ENCODE results near the gene TNFRSF8.

Gene TNFRSF8

DNA sequence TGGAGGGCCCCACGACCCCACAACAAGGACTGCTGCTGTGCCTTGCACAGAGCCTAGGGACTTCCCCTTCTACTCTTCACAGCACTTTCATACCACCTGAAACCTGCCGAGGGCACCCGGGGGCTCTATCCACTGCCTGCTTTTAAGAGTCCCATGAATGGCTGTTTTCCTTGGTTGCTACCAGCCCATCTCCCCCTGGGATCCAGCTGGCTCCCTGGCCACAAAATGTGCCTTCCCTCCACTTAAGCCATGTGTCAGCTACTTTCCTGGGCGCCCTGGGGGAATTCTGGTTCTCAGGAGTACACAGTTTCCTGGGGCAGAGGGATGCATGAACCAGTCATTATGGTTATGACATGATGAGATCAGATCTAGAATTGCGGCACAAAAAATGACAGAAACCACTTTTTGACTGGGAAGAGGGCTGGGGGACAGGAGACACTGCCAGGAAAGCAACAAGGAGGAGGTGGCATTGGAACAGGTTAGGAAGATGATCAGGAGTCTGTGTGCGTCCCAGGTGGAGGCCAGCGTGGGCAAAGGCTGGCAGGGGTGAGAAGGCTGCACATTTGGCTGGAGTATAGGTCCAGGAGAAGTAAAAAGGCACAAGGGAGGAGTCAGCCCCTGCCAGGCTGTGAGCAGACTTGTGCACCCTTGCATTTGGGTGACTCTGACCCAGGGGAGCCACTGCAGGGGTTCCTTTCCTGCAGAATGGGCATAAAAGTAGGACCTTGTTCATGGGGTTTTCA, 3.2 kb upstream of the TNFRSF8 start:
- DNase-seq (ENCODE audit: low read depth in 2 of 3, low spot score in 2 of 3): no peak

DNA sequence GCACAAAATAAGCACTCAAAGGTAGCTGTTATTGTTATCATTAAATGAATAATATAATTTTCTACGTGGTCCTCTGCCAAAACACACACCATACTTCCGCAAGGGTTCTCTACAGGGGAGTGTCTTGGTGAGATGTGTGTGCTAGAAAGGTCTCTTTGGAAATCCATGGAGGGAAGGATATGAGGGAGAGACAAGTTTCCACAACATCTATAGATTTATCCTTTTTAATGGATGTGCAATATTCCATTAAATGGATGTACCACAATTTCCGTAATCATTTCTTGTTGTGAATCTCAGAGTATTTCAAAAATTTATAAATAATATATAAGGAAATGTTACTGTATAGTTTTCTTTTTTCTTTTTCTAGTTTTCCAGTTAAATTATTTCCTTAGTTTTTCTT, 2.6 kb upstream of the TNFRSF8 start:
- DNase-seq (ENCODE audit: low read depth in 2 of 3, low spot score in 2 of 3): no peak

DNA sequence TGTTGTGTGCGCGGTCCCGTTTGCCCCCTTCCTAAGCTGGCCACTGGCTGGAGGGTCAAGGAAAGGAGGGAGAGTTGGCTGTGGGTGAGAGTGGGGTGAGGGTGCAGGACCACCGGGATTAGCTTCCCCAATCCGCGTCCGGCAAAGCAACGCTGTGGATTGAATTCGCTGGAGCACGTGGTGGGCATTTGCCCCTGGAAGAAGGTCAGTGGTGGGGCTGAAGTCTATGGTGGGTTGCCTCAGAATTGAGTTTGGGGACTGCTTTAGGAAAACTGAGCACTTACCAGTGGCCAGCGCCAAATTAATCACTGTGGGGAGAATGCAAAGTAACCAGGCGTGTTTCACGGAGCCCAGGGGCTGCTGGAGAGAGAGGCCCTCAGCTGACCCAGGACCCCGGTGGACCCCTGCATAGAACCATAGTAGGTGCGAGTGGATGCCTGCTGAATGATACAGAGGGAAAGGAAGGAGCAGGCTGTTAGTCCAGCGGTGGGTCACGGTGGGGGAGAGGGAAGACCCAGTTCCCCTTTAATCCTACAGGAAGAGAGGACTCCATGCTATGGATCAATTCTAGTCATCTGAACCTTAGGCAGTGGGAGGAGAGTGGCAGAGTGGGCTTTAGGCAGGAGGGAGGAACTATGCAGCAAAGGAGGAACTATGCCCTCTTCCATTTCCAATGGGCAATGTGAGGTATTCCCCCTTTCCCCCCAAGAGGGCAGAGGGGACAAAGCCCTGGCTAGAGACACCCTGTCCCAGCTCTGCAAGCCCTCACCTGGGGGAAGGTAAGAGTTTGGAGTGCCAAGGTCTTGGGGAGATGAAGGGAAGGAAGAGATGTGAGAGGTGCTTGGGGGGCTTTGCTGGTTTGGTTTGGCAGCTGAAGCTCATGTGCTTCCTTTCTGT, 1.2 kb downstream of the TNFRSF8 start:
- DNase-seq (ENCODE audit: low read depth in 2 of 3, low spot score in 2 of 3): no peak

DNA sequence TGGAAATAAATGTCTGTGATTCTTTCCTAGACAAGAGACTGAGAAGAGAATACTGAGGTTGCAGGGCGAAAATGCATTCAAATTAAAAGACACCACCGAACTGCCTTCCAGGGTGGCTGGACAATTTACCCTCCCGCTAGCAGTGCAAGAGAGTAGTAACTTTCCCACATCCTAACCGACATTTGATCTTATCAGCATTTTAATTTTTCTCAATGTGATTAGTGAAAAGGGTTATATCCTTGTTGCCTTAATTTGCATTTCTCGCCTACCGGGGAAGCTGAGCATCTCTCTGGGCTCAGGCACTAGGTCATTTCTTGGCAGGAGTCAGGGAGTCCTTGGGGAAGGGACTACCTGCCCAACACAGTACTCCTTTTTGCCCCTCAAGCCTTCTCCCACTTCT, 2.8 kb downstream of the TNFRSF8 start:
- DNase-seq (ENCODE audit: low read depth in 2 of 3, low spot score in 2 of 3): no peak

DNA sequence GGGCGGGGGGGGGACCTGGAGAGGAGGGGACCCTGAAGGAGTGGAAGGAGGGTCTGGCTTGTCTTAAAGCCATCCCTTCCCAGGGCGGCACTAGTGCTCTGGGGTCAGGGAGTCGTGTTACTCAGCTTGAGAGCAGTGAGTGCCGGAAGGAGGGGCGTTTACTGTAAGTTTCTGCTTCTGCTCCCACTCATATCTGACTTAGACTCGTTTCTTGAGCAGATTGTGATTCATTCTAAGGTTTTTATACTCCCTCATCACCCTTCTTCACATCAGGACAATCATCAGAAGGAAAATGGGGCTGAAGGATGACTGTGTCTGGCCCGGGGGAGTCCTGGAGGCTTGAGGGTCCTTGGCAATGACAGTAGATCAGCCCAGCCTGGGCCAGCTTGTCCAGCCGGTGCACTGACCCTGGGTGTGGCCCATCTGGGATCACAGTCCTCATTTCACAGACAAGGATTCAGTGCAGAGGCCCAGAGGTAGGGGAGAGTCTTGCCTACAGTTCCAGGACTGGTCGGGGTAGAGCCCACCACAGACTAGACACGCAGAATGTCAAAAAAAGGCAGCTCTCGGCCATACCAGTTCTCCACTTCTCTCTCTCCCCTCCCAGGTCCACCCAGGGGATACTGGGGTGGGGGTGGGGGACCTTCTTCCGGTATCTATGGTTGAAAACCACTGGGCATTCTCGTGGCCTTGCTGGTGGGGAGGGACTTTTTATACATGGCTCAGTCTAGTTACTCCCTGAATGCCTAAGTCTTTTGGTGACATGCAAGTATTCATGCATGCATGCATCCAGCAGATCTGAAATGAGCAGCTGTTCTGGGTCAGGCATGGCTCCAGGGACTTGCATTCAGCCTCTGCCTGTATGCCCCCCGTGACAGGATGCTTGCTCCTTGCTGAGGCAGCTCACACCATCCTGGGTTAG, 5.1 kb downstream of the TNFRSF8 start:
- DNase-seq (ENCODE audit: low read depth in 2 of 3, low spot score in 2 of 3): no peak

DNA sequence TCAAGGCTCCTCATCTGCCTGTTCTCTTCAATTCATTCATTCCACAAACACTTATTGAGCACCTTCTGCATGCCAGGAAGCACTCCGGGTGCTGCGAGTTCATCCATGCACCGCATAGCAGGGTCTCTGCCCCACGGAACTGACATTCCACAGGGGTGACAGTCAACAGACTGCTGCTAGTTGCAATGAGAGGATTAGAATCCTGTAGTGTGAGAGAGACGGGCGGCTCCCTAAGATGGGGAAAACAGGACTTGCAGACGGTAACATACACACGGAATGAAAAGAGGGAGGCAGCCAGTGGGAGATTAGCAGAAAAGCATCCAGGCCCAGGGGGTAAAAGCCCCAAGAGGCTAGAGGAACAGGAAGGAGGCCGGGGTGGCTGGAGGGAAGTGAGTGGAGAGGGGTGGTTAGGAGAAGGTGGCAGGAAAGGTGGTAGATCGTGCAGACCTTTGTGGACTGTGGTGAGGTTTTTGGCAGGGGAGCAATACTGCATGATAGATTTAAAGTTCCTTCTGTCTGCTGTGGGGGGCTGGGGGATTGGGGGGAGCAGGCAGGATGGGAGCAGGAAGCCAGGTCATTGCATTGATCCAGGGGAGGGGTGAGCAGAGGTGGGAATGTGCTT, 6.6 kb downstream of the TNFRSF8 start:
- DNase-seq (ENCODE audit: low read depth in 2 of 3, low spot score in 2 of 3): no peak

DNA sequence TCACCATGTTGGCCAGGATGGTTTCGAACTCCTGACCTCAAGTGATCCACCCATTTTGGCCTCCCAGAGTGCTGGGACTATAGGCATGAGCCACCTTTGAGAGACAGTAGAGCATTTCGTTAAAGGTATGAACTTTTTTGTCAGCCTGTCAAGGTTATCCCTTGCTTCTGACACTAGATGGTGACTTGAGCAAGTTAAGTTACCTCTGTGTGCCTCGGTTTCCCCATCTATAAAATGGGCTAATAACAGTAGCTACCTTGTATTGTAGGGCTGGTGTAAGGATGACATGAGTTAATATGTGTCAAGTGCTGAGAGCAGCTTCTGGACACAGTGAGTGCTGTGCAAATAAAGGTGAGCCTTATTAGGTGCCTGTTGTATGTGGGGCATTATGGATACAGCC, 8.8 kb downstream of the TNFRSF8 start:
- DNase-seq (ENCODE audit: low read depth in 2 of 3, low spot score in 2 of 3): no peak

DNA sequence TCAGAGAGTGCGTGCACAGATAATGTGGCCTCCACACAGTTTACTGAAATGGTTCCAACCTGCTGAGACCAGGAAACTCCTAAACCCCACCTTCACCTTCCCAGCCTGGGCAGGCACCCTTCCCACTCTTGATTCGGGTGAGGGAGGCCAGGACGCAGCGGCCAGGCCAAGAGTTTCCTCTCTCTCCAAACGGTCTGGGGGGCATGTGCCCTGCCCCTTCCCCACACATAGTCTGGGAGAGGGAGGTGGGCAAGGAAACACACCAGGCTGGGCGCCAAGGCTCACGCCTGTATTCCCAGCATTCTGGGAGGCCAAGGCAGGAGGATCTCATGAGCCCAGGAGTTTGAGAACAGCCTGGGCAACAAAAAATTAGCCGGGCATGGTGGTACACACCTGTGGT, 9.6 kb downstream of the TNFRSF8 start:
- DNase-seq (ENCODE audit: low read depth in 2 of 3, low spot score in 2 of 3): no peak

DNA sequence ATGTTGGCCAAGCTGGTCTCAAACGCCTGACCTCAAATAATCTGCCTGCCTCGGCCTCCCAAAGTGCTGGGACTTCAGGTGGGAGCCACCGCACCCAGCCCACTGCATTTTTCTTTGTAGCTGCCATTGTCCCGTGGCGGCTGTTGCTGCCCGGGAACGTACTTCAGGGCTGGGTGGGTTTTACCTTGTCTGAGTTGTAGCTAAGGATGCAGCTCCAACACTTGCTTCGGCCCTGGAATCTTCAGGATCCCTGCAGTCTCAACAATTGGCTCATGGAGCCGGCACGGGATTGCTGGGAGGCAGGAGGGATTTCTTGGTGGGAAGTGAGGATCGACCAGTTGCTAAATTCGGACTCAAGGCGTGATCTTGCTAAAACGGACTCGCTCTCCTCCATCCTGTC, 10.7 kb downstream of the TNFRSF8 start:
- no peak for DNase-seq (ENCODE audit: low read depth in 2 of 3, low spot score in 2 of 3)

DNA sequence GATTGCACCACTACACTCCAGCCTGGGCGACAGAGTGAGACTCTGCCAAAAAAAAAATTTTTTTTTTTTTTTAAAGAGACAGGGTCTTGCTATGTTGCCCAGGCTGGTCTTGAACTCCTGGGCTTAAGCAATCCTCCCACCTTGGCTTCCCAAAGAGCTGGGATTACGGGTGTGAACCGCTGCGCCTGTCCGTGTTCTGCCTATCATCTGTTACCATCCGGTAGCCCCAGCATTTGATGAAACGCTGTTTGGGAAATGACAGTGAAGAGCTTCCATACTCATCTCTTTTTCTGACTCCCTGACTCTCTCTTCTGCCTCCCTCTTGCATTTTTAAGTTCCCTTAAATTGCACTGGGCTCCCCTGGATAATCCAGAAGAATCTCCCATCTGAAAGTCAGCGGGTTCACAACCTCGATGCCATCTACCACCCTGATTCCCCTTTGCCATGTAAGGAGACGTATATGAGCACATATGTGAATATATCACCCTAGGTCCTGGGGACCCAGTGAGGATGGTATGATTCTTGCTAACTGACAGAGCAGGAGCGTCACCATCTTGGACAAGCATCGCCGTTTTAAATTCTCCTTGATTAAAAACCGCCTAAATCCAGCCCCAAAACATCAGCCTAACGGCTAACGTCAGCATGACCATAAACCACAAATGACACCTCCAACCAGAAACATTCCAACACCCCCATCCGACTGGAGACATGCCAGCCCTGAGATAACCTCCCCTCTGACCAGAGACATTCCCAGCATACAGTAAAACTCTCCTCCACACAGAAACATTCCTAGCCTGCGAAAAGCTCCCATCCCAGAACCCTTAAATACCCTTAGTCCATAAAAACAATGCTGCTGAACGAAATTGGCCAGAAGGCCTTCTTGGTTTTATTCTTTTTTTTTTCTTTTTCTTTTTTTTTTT, 12.4 kb downstream of the TNFRSF8 start:
- no peak for DNase-seq (ENCODE audit: low read depth in 2 of 3, low spot score in 2 of 3)

DNA sequence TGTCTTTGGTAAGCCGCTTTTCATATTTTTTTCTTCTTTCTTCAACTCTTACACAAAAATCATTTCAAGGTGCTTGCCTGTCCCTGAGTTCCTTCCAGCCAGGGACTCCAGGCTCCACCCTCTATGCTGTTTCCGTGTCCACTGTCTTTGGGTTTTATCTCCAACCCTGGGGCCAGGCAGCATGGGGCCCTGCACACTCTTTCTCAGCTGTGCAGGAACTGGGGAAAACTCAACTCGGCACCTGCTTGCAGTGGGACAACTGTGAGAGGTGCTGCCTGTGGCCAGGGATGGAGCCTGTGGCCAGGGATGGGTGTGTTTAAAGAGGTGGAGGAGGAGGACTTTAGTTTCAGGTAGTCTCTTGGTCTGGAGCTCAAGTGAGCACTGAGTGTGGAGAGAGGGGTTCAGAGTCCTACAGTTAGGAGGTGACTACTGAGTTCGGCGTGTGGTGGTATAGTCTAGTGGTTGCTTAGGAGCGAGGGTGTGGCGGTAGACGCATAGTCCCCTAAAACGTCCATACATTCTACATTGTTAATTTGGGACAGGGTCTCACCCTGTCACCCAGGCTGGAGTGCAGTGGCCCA, 13.4 kb downstream of the TNFRSF8 start:
- no peak for DNase-seq (ENCODE audit: low read depth in 2 of 3, low spot score in 2 of 3)

DNA sequence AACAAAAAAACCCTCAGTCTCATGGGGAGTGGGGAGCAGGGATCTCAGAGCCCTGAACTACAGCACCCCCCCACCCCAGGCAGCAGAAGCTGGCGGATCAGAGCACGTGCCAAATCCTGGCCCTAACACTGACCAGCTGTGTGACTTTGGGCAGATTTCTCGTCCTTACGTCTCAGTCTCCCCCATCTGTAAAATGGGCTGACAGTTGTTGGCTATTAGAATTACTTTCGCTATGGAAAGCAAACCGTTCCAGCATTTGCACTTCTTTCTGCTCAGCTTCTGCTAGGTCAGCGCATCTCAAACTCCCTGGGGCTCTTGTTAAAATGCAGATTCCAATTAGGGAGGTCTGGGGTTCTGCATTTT, 15.5 kb downstream of the TNFRSF8 start:
- no peak for DNase-seq (ENCODE audit: low read depth in 2 of 3, low spot score in 2 of 3)

DNA sequence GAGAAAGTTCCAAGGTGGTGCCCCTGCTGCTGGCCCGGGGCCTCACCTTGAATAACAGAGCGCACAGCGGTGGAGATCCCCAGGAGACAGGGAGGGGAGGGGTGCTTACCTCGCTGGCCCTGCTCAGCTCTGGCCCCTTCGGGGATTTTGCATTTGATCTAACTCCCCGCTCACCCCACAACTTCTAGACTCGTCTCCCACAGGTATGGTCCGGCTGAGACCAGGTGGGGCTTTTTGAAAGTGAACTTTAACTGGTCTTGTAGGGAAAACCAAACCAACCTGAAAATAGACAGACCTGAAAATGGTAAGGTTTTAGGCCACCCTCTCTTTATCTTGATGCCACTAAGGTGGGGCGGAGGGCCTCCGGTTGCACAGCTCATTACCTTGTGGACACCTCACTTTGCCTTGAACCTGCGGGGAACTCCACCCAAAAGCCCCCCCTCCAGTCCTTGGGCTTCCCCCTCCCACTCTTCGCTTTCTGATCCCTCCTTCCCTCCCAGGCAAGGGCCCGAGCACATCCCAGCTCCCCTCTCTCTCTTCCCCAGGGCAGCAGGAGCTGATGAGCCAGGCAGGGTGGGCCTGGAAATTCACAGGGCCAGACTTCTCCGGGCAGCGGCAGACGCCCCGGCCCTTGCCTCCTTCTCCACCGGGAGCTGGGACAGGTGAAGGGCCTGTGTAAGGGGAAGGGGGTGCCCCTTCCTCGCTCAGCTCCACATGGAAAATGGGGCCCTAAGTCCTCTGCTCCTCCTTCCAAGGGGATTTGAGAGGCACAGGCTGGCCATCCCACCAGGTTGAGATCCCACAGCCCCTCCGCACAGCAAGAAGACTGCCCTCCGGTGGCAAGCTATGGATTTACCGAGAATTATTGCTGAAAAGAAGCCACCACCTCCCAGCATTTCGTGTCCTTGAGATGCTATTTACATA, 16.1 kb downstream of the TNFRSF8 start:
- no peak for DNase-seq (ENCODE audit: low read depth in 2 of 3, low spot score in 2 of 3)

DNA sequence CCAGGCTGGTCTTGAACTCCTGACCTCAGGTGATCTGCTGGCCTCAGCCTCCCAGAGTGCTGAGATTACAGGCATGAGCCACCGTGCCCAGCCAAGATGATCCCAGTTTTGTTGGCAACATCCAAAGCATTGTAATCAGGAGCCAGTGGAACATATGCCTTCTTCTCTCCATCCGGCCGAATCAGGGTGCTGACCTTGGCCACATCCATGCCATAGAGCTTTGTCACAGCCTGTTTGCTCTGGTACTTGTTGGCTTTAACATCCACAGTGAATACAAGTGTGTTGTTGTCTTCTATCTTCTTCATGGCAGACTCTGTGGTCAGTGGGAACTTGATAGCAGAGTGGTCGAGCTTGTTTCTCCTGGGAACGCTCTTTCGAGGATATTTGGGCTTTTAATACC, 17.1 kb downstream of the TNFRSF8 start:
- no peak for DNase-seq (ENCODE audit: low read depth in 2 of 3, low spot score in 2 of 3)

DNA sequence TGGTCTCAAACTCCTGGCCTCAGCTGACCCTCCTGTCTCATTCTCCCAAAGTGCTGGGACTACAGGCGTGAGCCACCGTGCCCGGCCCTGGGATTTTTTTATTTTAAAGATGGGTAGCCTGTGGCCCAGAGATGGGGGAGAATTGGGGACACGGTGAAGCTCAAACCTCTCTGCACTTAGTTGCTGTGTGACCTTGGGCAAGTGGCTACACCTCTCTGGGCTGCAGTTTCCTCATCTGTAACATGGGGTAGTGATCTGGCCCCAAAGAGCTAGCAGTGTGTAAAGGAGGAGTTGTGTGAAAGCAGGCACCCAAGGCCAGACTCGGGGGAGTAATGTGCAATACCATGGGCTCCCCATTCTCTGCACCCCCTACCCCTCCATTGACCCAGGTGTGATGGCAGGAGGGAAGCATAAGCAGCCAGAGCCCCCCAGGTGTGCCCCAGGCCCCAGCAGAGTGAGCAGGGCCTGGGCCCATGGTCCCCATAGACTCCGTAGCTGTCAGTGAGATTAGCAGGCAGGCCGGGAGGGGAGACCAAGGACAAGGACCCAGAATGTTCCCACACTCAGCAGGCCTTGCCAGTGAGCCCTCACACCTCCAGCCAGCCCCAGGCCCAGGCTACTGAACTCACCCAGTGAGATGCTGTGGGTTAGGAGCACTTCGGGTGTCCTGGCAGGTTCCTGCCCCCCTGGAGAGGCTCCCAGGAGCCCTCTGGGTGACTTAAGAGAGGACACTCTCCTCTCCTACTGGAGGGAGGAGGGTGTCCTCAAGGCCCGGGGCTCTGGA, 17.9 kb downstream of the TNFRSF8 start:
- no peak for DNase-seq (ENCODE audit: low read depth in 2 of 3, low spot score in 2 of 3)

DNA sequence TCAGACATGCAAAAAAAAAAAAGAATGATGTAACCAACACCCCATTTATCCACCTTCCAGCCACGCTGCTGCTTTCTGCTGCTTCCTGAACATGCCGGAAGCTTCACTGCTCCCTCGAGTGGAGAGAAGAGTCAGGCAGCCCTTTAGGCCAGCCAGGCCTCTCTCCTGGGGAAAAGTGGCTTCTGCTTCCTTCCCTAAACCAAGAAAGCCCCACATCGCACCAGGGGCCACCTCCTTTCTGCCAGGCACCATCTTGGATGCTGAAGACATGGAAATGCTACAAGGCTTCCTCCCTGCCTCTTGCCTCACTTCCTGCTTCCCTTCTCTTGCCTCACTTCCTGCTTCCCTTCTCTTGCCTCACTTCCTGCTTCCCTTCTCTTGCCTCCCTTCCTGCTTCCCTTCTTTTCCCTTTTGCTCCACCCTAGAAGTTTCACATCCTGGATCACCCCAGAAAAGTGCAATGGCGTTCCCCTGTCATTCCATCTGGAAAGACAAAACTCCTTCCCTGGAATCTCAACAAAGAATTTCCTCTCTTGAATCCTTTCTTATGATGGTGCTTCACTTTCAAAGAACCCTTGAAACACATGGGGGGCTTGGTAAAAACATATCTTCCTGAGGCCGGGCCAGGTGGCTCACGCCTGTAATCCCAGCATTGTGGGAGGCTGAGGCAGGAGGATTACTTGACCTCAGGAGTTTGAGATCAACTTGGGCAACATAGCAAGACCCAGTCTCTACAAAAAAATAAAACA, 18.7 kb downstream of the TNFRSF8 start:
- no peak for DNase-seq (ENCODE audit: low read depth in 2 of 3, low spot score in 2 of 3)

DNA sequence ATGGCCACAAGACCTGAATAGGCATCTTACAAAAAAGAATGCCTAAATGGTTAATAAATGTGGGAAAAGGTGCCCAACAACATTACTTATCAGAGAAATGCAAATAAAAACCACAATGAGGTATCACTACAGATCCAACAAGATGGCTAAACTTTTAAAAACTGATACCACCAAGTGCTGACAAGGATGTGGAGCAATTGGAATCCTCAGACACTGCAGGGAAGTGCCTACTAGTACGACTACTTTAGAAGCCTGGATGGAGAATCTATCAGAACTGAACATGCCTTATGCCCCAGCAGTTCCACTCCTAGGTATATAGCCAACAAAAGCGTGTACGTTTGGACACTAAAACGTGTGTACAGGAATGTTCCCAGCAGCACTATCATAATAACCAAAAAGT, 19.9 kb downstream of the TNFRSF8 start:
- DNase-seq (ENCODE audit: low read depth in 2 of 3, low spot score in 2 of 3): no peak
